ENCODE data around the gene IQSEC1. TPM values are rescaled to one million over a fixed set of nuclear protein-coding genes. Genes with fewer than 3 reads are reported as not detected.

Gene IQSEC1
- polyA plus RNA-seq, 2 of the 4 experiments (the other 2 are of a cell fraction), result 3.7 to 10.7 TPM

DNA sequence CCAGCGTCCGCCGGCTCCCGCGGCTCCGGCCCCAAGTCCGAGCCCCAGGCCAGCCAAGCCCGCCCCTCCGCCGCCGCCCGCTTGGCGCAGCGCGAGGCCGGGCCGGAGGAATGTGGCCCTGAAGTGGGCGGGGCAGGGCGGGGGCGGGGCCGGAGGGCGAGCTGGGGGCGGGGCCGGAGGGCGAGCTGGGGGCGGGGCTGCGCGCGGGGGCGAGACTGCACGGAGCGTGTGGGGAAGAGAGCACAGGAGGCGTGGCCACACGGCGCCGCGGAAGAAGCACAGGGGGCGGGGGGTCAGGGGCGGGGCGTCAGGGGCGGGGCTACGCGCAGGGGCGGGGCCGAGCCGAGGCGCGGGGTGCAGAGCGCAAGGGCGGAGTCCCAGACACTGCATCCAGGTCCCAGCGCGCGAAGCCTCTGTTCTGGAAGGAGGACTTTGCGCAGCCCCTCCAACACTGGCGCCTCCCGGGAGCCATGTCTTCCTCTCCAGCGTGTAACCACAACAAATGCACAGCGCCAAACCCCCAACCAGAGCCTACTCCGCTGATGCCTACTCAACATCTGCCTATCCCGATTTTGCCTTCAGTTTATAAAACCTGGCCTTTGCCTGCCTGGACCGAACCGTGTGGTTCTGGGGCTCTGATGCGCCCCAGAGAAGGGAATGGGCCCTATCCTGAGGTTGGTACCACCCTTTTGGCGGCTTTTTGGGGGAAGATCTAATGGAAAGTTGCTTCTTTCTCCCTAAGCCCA, 105.5 kb downstream of the IQSEC1 start:
- DNase-seq (ENCODE audit: low read depth in 1 of 2, low spot score in 1 of 2) (peak; percentile 89), ATAC-seq (peak; percentile 73 to 88), FAIRE-seq (no peak)
- ChIA-PET POLR2A (interaction anchor here (0.5 to 1.5 kb wide), 7 partner anchors 9 to 245 kb away, joined by 3 to 6 read pairs (median 4); partner anchors contain the start of gene RPL32), CTCF (interaction anchor here (0.8 to 4.8 kb wide), 2 partner anchors 26 to 76 kb away, joined by 3 to 35 read pairs; no protein-coding TSS in a partner anchor)
- H3K27ac ChIP-seq, result peak overlapping the region; percentile 82 to 93
- WGBS (ENCODE audit: missing lambda C conversion rate), result 2% methylated on average over 11 of the region's 64 CpGs
- peak overlapping the region; percentile 75 for H3K4me3 ChIP-seq
- H3K9me3 ChIP-seq, result no peaks in the 10 kb centered on the region
- peaks cover 25% of the 10 kb centered on the region for H3K4me1 ChIP-seq
- peak overlapping the region; percentile 95 for H3K4me2 ChIP-seq
- no peak for TF ChIP-seq SREBF2 (IDR thresholded peaks at IDR 0.05)
- no peak for TF ChIP-seq MAFK (IDR thresholded peaks at IDR 0.05; ENCODE audit: partially characterized antibody)
- TF ChIP-seq, protein P1, sequence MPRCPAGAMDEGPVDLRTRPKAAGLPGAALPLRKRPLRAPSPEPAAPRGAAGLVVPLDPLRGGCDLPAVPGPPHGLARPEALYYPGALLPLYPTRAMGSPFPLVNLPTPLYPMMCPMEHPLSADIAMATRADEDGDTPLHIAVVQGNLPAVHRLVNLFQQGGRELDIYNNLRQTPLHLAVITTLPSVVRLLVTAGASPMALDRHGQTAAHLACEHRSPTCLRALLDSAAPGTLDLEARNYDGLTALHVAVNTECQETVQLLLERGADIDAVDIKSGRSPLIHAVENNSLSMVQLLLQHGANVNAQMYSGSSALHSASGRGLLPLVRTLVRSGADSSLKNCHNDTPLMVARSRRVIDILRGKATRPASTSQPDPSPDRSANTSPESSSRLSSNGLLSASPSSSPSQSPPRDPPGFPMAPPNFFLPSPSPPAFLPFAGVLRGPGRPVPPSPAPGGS (IDR thresholded peaks at IDR 0.05), result 0 out of 3 replicates have a peak, but pooled peaks have one; percentile 17
- no peak for TF ChIP-seq HOXB5 (CRISPR knock-in tag; IDR thresholded peaks at IDR 0.05)
- no peak for TF ChIP-seq EP300 (IDR thresholded peaks at IDR 0.05)
- no peak for TF ChIP-seq RAD21 (conservative IDR thresholded peaks at IDR 0.05 in 1 of 2, IDR thresholded peaks at IDR 0.05 in 1 of 2)
- TF ChIP-seq ZSCAN20 (CRISPR knock-in tag; IDR thresholded peaks at IDR 0.05), result no peak
- TF ChIP-seq JUNB (IDR thresholded peaks at IDR 0.05), result no peak
- no peak for TF ChIP-seq MYC (IDR thresholded peaks at IDR 0.05; ENCODE audit: borderline replicate concordance, low read length)
- TF ChIP-seq, protein P2, sequence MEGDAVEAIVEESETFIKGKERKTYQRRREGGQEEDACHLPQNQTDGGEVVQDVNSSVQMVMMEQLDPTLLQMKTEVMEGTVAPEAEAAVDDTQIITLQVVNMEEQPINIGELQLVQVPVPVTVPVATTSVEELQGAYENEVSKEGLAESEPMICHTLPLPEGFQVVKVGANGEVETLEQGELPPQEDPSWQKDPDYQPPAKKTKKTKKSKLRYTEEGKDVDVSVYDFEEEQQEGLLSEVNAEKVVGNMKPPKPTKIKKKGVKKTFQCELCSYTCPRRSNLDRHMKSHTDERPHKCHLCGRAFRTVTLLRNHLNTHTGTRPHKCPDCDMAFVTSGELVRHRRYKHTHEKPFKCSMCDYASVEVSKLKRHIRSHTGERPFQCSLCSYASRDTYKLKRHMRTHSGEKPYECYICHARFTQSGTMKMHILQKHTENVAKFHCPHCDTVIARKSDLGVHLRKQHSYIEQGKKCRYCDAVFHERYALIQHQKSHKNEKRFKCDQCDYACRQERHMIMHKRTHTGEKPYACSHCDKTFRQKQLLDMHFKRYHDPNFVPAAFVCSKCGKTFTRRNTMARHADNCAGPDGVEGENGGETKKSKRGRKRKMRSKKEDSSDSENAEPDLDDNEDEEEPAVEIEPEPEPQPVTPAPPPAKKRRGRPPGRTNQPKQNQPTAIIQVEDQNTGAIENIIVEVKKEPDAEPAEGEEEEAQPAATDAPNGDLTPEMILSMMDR (IDR thresholded peaks at IDR 0.05), result no peak
- no peak for TF ChIP-seq FOSB (CRISPR knock-in tag; IDR thresholded peaks at IDR 0.05)
- no peak for TF ChIP-seq ESRRA (IDR thresholded peaks at IDR 0.05; ENCODE audit: borderline replicate concordance, low read length)
- TF ChIP-seq RNF2 (IDR thresholded peaks at IDR 0.05; ENCODE audit: borderline replicate concordance, low read depth), result no peak
- TF ChIP-seq KDM5A (IDR thresholded peaks at IDR 0.05), result no peak
- no peak for TF ChIP-seq TFCP2L1 (CRISPR knock-in tag; IDR thresholded peaks at IDR 0.05)
- TF ChIP-seq MAX (IDR thresholded peaks at IDR 0.05), result peak; percentile 38; the same call in 1 of the 2 replicates
- TF ChIP-seq, protein P3, sequence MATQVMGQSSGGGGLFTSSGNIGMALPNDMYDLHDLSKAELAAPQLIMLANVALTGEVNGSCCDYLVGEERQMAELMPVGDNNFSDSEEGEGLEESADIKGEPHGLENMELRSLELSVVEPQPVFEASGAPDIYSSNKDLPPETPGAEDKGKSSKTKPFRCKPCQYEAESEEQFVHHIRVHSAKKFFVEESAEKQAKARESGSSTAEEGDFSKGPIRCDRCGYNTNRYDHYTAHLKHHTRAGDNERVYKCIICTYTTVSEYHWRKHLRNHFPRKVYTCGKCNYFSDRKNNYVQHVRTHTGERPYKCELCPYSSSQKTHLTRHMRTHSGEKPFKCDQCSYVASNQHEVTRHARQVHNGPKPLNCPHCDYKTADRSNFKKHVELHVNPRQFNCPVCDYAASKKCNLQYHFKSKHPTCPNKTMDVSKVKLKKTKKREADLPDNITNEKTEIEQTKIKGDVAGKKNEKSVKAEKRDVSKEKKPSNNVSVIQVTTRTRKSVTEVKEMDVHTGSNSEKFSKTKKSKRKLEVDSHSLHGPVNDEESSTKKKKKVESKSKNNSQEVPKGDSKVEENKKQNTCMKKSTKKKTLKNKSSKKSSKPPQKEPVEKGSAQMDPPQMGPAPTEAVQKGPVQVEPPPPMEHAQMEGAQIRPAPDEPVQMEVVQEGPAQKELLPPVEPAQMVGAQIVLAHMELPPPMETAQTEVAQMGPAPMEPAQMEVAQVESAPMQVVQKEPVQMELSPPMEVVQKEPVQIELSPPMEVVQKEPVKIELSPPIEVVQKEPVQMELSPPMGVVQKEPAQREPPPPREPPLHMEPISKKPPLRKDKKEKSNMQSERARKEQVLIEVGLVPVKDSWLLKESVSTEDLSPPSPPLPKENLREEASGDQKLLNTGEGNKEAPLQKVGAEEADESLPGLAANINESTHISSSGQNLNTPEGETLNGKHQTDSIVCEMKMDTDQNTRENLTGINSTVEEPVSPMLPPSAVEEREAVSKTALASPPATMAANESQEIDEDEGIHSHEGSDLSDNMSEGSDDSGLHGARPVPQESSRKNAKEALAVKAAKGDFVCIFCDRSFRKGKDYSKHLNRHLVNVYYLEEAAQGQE (IDR thresholded peaks at IDR 0.05), result no peak
- no peak for TF ChIP-seq BHLHE40 (IDR thresholded peaks at IDR 0.05; ENCODE audit: low read depth, low read length)
- no peak for TF ChIP-seq NPAS2 (CRISPR knock-in tag; IDR thresholded peaks at IDR 0.05; ENCODE audit: borderline replicate concordance)
- TF ChIP-seq, protein P4, sequence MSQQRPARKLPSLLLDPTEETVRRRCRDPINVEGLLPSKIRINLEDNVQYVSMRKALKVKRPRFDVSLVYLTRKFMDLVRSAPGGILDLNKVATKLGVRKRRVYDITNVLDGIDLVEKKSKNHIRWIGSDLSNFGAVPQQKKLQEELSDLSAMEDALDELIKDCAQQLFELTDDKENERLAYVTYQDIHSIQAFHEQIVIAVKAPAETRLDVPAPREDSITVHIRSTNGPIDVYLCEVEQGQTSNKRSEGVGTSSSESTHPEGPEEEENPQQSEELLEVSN (IDR thresholded peaks at IDR 0.05; ENCODE audit: borderline replicate concordance, low read depth), result peak; percentile 32; the same call in 1 of the 2 replicates
- TF ChIP-seq JUN (IDR thresholded peaks at IDR 0.05), result 0 out of 5 replicates have a peak, but pooled peaks of 1 of the 2 experiments have one; percentile 9
- TF ChIP-seq EHF (CRISPR knock-in tag; IDR thresholded peaks at IDR 0.05), result no peak
- TF ChIP-seq POLR2A (IDR thresholded peaks at IDR 0.05; ENCODE audit: low read length), result peak; percentile 55
- TF ChIP-seq, protein P5, sequence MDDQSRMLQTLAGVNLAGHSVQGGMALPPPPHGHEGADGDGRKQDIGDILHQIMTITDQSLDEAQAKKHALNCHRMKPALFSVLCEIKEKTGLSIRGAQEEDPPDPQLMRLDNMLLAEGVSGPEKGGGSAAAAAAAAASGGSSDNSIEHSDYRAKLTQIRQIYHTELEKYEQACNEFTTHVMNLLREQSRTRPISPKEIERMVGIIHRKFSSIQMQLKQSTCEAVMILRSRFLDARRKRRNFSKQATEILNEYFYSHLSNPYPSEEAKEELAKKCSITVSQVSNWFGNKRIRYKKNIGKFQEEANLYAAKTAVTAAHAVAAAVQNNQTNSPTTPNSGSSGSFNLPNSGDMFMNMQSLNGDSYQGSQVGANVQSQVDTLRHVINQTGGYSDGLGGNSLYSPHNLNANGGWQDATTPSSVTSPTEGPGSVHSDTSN (IDR thresholded peaks at IDR 0.05), result no peak
- no peak for TF ChIP-seq HEYL (CRISPR knock-in tag; IDR thresholded peaks at IDR 0.05)
- TF ChIP-seq, protein P6, sequence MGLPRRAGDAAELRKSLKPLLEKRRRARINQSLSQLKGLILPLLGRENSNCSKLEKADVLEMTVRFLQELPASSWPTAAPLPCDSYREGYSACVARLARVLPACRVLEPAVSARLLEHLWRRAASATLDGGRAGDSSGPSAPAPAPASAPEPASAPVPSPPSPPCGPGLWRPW (IDR thresholded peaks at IDR 0.05), result no peak
- no peak for TF ChIP-seq CEBPB (IDR thresholded peaks at IDR 0.05)
- TF ChIP-seq, protein P7, sequence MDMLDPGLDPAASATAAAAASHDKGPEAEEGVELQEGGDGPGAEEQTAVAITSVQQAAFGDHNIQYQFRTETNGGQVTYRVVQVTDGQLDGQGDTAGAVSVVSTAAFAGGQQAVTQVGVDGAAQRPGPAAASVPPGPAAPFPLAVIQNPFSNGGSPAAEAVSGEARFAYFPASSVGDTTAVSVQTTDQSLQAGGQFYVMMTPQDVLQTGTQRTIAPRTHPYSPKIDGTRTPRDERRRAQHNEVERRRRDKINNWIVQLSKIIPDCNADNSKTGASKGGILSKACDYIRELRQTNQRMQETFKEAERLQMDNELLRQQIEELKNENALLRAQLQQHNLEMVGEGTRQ (IDR thresholded peaks at IDR 0.05), result no peak
- no peak for TF ChIP-seq HOXA7 (CRISPR knock-in tag; IDR thresholded peaks at IDR 0.05)
- no peak for TF ChIP-seq NR3C1 (IDR thresholded peaks at IDR 0.05)

Measured in A549 (cell line).